NCI-H69 (cell line): ENCODE data around the gene CAMTA1.

Experiments used
- DNase-seq: peaks from one replicate; lab custom pipeline; 2025; lab: John Stamatoyannopoulos, UW

Gene CAMTA1

DNA sequence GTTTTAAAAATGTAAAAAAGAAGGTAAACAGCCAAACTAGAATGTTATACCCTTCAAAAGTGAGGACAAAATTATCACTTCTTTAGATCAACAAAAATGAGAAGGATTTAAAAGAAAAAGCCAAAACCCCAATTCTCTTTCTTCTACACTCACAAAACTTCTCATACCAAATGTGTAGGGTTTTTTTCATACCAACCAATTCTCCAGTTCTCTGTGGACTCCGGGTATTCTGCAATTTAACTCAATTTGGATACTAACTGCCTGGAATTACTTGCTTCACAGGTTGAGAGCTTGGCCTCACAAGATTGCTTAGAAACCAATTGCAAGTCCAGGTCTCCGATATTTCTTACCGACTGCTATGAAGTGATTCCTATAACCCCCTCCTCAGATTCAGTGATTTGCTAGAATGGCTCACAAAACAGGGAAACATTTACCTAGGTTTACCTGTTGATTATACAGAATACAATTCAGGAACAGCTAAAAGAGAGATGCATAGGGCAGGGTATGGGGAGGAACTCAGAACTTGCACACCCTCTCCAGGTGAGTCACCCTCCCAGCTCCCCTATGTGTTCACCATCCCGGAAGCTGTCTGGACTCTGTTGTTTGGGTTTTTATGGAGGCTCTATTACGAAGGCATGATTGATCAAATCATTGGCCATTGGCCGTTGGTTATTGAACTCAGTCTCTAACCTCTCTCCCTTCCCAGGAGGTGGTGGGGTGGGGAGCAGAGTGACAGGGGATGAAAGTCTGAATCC is 67.1 kb downstream of the CAMTA1 start:
- no peak for DNase-seq

DNA sequence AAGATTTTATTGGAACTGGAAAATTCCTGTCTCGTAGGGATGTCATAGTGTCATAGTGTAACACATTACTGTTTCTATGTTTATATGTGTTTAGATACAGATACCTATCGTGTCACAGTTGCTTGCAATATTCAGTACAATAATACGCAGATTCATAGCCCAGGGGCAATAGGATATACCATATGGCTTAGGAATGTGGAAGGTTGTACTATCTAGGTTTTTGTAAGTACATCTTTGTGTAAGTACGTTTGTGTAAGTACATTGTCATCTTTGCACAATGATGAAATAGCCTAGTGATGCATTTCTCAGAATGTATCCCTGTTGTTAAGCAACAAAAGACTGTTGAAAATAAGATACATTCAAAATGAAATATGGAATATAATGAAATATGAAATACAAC is 68.9 kb downstream of the CAMTA1 start:
- DNase-seq: no peak

DNA sequence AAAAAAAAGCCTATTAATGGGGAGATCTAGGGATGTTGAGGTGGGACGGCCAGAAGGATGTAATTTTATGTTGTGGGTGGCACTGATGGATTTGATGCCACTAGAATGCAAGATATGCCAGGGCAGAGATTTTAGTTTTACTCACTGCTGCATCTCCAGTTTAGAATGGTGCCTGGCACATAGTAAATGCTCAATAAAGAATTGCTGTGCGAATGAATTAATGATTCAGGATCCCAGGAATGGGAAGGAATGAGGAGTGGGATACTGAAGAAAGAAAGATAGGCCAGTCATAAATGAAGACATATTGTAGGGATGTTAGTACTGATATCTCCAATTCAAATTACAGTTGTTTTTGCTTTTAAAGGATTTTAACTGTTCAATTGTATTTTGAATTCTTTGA is 72.6 kb downstream of the CAMTA1 start:
- DNase-seq: no peak

DNA sequence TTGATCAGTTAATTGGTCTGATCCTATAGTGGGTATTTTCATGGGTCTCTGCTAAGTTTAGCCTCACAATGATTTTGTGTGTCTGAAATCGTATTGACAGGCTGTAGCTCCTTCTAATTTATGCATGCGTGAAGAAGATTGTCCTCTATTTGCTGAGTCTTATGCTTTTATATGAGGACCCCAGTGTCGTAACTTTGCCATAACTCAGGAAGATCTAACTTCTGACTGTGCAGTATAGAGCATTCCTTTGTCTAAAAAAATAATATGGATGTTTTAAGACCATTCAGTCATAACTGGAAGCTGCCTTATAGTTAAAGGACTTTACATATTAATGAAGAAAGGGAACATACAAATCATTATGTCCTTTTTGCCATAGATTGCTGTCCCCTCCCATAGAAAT is 73.3 kb downstream of the CAMTA1 start:
- DNase-seq: no peak

DNA sequence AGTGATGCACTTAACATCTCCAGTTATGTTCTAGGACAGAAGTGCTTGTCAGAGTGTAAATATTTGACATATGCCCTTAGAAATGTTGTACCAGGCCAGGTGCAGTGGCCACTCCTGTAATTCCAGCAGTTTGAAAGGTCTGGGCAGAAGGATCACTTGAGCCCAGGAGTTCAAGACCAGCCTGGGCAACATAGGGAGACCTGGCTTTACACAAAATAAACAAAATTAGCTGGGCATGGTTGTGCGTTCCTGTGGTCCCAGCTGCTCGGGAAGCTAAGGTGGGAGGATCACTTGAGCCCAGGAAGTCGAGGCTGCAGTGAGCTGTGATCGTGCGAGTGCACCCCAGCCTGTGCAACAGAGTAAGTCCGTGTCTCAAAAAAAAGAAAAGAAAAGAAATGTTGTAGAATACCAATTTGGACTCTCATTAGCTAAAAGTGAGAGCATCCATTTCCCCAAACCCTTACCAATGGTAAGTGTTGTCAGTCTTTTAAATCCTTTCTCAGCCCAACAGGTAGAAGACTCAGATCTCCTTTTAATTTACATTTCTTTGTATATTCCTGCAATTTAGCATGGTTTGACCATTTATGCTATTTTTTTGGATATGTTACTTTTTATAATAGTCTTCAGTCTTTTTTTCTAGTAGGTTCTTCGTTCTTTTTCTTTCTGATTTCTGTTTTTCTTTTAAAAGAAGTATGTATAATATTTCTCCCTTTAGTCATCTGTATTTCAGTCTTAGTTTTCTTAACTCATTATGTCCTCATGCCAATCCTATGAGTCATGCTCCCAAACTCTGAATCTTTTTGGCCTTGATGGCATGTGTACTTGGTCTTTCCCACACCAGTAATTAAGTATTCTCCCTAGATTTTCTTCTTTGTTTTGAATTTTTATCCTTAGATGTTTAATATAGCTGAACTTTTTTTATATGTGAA is 74.4 kb downstream of the CAMTA1 start:
- DNase-seq: no peak

DNA sequence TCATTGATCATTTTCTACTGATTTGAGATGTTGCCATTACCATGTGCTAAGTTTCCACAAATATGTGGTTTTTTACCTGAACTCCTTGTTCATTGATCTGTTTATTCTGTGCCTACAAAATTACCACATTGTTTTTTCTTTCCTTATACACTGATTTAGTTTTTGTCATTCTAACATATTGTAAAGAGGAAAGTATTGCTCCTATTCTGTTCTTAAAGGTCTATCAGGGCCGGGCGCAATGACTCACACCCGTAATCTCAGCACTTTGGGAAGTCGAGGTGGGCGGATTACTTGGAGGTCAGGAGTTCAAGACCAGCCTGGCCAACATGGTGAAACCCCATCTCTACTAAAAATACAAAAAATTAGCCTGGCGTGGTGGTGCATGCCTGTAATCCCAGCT is 75.1 kb downstream of the CAMTA1 start:
- no peak for DNase-seq

DNA sequence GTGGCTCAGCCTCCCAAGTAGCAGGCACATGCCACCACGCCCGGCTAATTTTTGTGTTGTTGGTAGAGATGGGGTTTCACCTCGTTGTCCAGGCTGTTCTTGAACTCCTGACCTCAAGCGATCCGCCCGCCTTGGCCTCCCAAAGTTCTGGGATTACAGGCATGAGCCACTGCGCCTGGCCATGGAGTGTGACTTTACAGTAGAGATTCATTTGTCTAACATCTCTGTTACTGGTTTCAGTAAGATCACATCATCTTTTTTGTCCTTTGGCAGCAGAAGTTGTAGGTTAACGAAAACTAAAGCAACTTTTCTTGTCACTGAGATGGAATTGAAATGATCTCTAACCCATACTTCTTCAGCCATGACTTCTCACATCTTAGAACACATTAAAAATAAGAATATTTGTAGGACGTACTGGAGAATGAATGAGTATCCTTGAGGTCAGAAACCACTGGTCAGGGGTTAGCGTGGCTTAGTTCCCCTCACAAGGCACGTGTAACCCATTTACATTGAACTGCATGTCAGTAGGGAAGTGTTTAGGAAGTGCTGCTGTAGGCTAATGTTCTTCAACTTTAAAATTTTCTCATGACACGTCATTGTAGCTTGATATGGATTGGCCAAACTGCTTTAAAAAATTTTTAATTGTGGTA is 75.9 kb downstream of the CAMTA1 start:
- no peak for DNase-seq

DNA sequence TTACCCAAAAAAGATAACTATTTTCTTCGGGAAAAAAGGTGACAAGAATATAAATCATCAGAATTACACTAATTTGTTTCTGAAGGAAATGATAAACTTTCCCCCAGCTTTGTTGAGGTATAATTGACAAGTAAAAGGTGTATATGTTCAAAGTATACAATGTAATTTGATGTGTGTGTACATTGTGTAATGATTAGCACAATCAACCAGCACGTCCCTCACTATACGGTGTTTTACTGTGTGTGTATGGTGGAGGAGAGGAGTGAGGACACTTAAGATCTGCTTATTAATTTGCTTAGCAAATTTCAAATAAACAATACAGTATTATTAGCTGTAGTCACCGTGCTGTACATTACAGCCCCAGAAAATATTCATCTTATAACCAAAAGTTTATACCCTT is 77.7 kb downstream of the CAMTA1 start:
- no peak for DNase-seq

DNA sequence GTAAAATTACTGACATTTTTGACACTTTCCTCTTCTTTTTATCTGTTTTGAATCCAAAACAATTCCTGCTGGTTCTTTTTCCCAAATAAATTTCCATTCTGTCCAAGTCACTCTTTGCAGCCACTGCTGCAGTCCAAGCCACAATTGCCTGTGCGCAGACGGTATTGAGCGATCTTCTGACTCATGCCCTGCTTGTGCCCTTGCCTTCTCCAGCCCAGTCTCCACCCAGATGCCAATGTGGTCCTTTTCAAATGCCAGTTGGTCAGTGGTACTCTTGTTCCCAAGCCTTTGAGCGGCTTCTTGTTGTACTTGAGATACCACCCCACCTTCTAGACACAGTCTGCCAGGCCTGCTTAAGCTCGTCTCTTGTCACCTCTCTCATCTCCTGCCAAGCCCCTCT is 78.9 kb downstream of the CAMTA1 start:
- no peak for DNase-seq

DNA sequence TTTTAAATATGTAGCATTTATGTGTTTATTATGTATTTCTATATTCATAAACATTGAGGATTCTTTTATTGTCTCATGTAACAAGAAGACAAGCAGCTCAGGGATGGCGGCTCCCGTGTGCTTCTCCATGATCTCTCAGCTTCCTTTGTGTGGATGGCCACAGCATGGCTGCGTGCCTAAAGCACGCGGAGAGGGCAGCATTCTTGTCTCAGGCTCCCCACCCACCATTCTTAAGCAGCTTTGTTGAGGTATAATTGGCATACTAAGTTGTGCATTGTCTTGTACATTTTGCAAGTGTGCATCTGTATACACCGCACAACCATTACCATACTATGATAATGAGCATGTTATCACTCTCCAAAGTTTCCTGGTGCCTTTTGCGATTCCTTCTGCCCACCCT is 81.6 kb downstream of the CAMTA1 start:
- DNase-seq: no peak

DNA sequence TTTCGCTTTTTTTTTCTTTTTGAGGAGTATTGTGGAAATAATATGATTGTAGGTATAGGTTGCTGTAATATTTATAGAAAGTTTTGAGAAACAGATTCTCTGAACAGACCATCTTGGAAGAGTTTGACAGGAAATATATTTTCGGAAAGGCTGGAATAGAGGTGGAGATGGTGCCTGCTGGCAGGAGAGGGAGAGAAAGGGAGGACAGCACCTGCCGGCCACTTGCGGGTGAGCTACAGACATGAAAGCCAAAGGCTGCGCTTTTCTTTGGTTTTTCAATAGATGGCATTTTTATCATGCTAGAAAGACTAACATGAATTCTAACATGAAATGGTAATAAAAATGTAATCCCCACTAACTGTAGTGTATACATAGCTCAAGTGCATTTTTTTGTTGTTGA is 82.1 kb downstream of the CAMTA1 start:
- no peak for DNase-seq

DNA sequence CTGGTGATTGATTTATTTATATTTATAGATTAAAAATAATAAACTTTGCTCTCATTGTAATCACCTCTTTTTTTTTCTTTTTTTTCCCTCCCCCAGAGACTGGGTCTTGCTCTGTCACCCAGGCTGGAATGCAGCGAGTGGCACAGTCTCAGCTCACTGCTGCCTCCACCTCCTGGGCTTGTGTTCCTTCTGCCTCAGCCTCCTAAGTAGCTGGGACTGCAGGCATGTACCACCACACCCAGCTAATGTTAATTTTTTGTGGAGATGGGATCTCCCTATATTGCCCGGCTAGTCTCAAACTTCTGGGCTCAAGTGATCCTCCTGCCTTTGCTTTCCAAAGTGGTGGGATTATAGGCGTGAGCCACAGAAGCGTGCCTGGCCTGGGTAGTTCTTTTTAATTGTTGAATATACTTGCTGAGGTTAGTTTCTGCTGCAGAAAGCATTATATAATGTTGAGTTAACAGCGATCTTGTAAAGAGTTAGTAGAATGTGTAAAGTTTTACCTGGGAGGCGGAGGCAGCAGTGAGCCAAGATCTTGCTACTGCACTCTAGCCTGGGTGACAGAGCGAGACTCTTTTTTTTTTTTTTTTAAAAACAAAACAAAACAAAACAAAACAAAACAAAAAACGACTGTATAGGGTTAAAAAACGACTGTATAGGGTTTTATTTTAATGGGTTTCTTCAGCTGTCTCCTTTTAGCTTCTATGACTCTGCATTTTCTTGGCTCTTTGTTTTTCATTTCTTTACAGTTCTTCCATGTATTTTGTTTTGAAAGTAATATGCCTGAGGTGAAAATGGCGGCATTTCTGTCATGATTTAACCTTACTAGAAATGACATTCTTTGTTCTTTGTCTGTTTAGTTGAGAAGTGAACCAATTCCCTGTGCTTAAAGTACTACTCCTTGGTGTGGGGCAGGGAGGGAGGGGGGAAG is 82.7 kb downstream of the CAMTA1 start:
- no peak for DNase-seq

DNA sequence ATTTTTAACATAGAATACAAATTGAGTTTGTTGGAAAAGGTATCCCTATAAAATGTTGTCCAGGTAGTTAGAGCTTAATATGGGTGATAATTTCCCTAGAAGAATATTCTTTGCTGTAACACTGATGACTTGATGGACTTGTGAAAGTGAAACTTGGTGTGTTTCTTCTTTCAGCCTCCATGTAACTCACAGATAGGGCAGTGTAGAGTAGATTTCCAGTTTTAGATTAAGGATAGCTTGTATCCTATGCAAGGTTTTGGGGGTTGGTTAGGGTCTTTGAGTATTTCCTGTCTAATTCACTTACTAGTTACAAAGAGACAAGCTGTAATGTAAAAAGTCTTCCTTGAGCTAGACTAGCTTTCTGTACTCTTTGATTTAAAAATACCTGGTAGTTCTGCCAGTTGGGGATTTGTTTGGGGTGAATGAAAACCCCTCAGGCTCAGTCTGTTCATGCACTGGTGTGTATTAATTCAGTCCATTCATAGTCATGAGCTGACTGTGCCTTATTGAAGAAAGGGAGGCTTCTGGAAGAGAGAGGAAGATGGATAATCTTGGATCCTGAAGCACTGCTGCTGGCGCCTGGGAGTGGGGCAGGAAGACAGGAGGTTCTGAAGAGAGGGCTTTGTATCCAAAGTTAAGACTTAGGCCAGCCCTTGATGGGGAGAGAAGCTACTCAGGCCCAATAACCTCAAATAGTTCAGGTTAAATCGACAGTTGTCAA is 83.6 kb downstream of the CAMTA1 start:
- no peak for DNase-seq

DNA sequence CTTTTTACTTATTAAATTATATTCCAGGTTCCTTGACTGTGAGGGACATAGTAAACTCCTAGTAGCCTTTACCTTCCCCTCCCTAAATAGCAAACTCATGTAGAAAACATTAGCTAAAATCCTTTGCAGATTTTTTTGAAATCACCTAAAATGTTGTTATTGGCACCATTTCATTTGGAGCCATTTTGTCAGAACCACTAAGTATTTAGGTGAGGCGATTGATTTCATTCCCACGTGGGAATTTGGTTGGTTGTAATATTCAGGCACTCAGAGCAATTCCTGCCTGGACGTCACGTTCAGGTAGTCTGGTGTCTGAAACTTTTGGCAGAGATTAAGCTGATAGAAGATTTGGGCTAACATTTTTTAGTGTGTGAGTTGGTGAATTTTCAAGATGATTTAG is 84.3 kb downstream of the CAMTA1 start:
- DNase-seq: no peak

DNA sequence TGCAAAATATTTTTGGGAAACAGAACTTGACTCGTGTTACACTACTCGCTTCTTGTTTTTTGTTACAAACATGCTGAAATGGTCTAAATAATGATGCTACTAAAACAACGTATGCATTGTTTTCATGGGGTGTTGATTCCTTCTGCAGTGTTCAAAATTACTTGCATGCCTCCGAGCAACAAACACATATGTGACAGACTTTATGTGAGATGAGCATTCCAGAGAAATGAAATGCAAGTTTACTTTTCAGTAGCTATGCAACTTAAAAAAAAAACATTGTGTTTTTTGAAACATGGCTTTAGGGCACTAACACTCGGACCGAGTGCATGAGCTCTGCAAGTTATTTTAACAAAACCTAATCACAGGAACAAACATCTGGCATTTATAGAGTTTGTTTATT is 84.8 kb downstream of the CAMTA1 start:
- DNase-seq: no peak

DNA sequence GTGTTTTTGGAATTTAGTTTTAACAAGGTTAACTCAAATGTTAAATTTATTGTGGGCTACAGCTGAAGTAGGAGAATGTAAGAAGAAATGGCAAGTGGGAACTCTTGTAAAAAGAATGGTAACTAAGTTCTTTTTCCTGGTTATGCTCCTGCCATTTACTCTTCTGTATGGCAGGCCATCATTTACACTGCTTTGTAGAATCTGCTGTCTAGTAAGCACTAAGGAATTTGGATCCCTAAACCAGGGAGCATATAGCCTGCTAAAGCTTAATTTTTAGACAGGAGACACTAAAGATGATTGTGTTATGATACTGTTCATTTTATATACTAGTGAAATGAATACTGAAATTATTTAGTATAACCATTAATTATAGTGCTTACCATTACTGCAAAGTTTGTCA is 85.3 kb downstream of the CAMTA1 start:
- no peak for DNase-seq

DNA sequence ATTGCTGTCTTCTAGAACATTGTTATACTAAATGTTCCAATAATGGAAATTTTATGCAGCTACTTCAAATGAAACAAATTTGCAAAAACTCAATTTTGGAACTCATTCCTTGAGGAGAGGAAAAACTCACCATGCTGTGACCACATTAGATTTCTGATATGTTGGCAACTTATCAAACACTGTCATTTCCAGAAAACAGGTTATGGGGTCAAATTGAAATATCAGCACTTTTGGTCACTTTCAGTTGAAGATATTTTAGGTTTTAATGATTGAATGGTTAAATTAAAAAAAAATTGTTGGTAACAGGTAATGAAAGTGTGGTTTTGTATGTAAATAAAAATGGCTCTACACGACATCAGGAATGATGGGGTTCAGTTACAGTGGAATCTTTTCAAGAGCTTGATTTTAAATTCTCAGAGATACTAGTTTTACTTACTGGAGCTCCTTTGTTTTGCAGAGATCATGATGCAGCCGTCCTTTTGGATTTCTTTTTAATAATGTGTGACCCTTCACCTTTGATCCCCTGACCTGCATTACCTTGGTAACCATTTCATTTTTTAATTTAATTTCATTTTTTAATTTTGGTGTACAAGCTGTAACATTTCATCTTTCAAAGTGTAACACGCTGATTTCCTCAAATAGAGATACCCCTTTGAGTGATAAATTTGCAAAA is 86.2 kb downstream of the CAMTA1 start:
- no peak for DNase-seq

DNA sequence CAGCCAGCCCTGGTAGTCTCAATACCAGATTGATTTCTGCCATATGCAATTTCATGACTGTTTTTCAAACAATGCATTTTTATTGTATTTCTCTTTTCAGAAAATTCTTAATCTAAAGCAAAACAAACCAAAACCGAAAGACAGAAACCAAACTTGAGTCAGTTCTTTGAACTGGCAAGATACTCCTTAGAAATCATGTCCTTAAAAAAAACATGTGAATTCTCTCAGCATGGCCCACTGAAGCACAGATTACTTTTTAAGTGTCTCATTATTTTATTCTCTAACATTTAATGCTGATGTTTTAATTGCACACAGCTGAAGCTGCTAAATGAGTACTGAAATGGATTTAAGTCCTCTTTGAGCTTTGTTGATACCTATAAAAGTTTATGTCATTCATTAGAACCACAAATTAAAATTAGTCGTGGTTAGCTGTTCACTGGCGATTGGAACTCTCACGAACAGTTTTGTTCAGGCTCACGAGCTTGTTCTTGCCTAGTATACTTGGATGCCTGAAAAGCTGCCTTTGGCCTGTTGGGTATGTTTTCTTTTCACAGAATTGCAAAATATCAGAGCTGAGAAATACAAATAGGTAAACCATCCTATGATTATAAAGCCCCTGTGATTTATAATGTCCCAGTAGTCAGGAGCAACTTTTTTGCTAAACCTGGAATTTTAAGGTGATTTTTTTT is 87.5 kb downstream of the CAMTA1 start:
- DNase-seq: no peak

DNA sequence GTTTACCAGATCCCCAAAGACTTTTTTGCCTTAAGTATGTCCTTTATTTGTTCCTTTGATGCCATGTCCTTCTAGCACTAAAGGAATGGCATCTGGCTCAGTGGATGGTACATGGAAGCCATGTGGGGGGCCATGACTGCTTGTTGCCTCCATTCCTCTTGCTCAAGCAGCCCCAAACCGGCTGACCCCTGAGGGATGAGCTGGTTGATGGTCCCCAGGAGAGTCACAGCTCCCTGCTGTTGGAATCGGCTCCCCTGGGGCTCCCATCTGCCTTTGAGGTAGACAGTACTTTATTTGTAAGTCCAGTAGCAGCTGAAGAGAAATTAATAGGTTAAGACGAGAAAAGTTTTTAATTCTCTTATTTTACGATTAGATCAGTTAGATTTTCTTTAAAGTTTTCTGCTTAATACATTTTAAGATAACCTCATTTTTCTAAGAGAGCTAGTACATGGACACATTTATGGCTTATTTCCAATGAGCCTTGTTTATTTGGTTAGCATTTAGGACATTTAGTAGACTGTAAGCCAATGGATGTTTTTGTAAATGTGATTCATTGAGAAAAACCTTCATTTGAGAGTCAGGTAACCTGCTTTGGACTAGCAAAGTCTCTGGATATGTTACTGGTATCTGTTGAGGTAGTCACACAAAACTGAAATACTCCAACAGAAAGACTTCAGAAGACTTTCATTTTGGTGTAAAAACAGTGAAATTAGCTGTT is 88.2 kb downstream of the CAMTA1 start:
- DNase-seq: no peak
